HEK293T (cell line): ENCODE data around the gene MAMLD1.

ENCODE experiments used
- ARNT ChIP-seq: fragments of 450-650 bp; IDR thresholded peaks from 2 replicates; pipeline ENCODE4 v1.6.1; 2017; ENCODE audit warnings: mild to moderate bottlenecking
- BHLHE40 ChIP-seq: fragments of 450-650 bp; IDR thresholded peaks from 2 replicates; pipeline ENCODE4 v1.6.1; 2016; ENCODE audit warnings: mild to moderate bottlenecking, moderate library complexity, borderline replicate concordance
- CTBP1 ChIP-seq: fragments of 450-650 bp; IDR thresholded peaks from 2 replicates; pipeline ENCODE4 v1.6.1; 2016; ENCODE audit warnings: borderline replicate concordance
- FOXA1 ChIP-seq: fragments of 450-650 bp; IDR thresholded peaks from 2 replicates; pipeline ENCODE4 v1.6.1; 2016; ENCODE audit warnings: mild to moderate bottlenecking
- FOXK2 ChIP-seq: fragments of 450-650 bp; IDR thresholded peaks from 2 replicates; pipeline ENCODE4 v1.6.1; 2016; ENCODE audit warnings: mild to moderate bottlenecking
- FOXM1 ChIP-seq: fragments of 450-650 bp; IDR thresholded peaks from 2 replicates; pipeline ENCODE4 v1.6.1; 2017; ENCODE audit warnings: mild to moderate bottlenecking, borderline replicate concordance
- HDGF ChIP-seq: fragments of 450-650 bp; IDR thresholded peaks from 2 replicates; pipeline ENCODE4 v1.6.1; 2017; ENCODE audit warnings: antibody characterized with exemption, borderline replicate concordance
- L3MBTL2 ChIP-seq: fragments of 450-650 bp; conservative IDR thresholded peaks from 2 replicates; pipeline ENCODE4 v1.6.1; 2016; ENCODE audit warnings: mild to moderate bottlenecking
- NFRKB ChIP-seq: fragments of 450-650 bp; IDR thresholded peaks from 2 replicates; pipeline ENCODE4 v1.6.1; 2016; ENCODE audit warnings: mild to moderate bottlenecking, moderate library complexity
- SP1 ChIP-seq: fragments of 450-650 bp; IDR thresholded peaks from 2 replicates; pipeline ENCODE4 v1.6.1; 2017
- TARDBP ChIP-seq: fragments of 450-650 bp; IDR thresholded peaks from 2 replicates; pipeline ENCODE4 v1.6.1; 2016
- TF ChIP-seq, protein P1 (sequence below): fragments of 450-650 bp; IDR thresholded peaks from 2 replicates; pipeline ENCODE4 v1.6.1; 2016

DNA sequence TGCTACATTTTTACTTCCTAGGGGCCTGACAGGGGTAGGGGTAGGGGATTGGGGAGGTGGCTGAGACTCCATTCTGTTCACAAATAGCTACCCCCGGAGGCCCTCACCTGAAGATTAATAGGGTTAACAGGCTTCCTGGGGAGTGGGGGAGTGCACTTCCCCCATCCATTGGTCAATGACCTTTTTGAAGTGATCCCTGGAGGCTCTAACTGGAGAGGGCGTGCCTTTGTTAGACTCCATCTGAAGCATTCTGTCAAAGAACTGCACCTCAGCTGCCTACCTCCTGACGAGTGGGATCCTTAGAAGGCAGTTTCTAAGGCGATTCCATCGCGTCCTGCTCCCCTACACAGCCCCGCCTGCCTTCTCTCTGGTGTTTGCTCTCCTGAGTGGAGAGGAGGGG is 195.3 kb downstream of the MAMLD1 start:
- TF ChIP-seq SP1 (no peak), BHLHE40 (no peak), FOXM1 (no peak), ARNT (no peak), FOXA1 (no peak), CTBP1 (no peak), L3MBTL2 (no peak), TARDBP (no peak), HDGF (no peak), NFRKB (no peak), FOXK2 (no peak)
- TF ChIP-seq, protein P1, sequence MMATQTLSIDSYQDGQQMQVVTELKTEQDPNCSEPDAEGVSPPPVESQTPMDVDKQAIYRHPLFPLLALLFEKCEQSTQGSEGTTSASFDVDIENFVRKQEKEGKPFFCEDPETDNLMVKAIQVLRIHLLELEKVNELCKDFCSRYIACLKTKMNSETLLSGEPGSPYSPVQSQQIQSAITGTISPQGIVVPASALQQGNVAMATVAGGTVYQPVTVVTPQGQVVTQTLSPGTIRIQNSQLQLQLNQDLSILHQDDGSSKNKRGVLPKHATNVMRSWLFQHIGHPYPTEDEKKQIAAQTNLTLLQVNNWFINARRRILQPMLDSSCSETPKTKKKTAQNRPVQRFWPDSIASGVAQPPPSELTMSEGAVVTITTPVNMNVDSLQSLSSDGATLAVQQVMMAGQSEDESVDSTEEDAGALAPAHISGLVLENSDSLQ: no peak
